Stimulated activated CD4-positive, alpha-beta T cell treated with anti-CD3 and anti-CD28 coated beads, Interleukin-15, amount 100 ng/mL, for 24 hours (primary cell): ENCODE measurements around the gene ZNF700.
"Not testable (repeated sequence)": the region's sequence is repeated elsewhere in the genome, so short reads cannot be mapped to it uniquely, and the experiment has no call there.

Source experiments
- DNase-seq: peaks from one replicate; pipeline ENCODE4 v3.0.0-alpha.2; 2020

Gene ZNF700

GRCh38 chr19:11991921-11992320 lies 67.0 kb downstream of the ZNF700 start:
- DNase-seq: not testable (repeated sequence)

DNA sequence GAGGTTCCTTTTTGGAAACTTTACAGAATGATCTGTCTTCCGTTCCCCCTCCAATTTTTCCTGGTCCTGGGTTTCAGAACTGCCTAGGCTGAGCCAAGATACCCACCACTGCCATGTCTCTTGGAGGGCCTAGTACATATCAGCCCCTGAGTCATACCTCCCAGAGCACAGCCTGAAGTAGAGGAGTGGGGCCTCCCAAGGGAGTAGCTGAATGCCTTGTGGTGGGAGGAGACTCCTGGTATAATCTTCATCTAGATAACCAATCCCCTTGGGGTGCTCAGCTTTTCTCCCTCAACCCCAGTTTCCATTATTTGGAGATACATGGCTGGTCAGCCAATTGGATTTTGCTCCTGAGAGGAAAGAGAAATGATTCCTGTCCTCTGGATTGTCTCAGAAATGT lies 70.3 kb downstream of the ZNF700 start:
- no peak for DNase-seq
